HEK293 (cell line): ENCODE data around the gene BEND6.
"Not testable (repeated sequence)": the region's sequence is repeated elsewhere in the genome, so short reads cannot be mapped to it uniquely, and the experiment has no call there.

ENCODE experiments used
- CTCF ChIA-PET: fragments of 350-600 bp; formaldehyde crosslinking; extraction: SDS; loops from one replicate; lab custom pipeline; 2021; ENCODE audit warnings: antibody characterized with exemption; lab: Yijun Ruan, JAX
- POLR2A ChIA-PET: fragments of 300-600 bp; formaldehyde crosslinking; extraction: SDS; loops from one replicate; lab custom pipeline; 2020; ENCODE audit warnings: antibody characterized with exemption, inconsistent platforms; lab: Yijun Ruan, JAX
- H3K27ac ChIP-seq: fragments of 200-500 bp; sonication (Bioruptor generic); 2 replicates; pipeline ENCODE4 v1.5.1; 2014; ENCODE audit warnings: low read depth, low read length, control low read depth, inconsistent platforms; ENCODE audit errors: extremely low read depth
- H3K36me3 ChIP-seq, 2 experiments: fragments of 200-500 bp in 1 of 2; sonication (Bioruptor generic) in 1 of 2; 1 replicate in 1 of 2; 2 replicates in 1 of 2; pipeline ENCODE4 v1.5.1; 2014 to 2017; ENCODE audit warnings: inconsistent platforms in 2 of 2, low read length in 2 of 2; ENCODE audit not compliant: control insufficient read depth in 2 of 2, insufficient read depth in 1 of 2
- H3K4me1 ChIP-seq: fragments of 200-500 bp; sonication (Bioruptor generic); 2 replicates; pipeline ENCODE4 v1.5.1; 2014; ENCODE audit warnings: mild to moderate bottlenecking, low read length, inconsistent platforms; ENCODE audit not compliant: control insufficient read depth, insufficient read depth
- H3K4me3 ChIP-seq: 2 replicates; pipeline ENCODE4 v1.5.1; 2011; ENCODE audit warnings: low read depth, mild to moderate bottlenecking, control low read depth, low read length, moderate library complexity
- H3K9me3 ChIP-seq: fragments of 200-500 bp; sonication (Bioruptor generic); 2 replicates; pipeline ENCODE4 v1.5.1; 2014; ENCODE audit warnings: low read depth, low read length, inconsistent platforms; ENCODE audit not compliant: control insufficient read depth, insufficient read depth
- KLF10 ChIP-seq: fragments of 450-650 bp; IDR thresholded peaks from 2 replicates; pipeline ENCODE4 v1.5.1; 2018; ENCODE audit warnings: missing biosample characterization, mild to moderate bottlenecking, missing genetic modification characterization
- KLF16 ChIP-seq: fragments of 450-650 bp; formaldehyde crosslinking; IDR thresholded peaks from 2 replicates; pipeline ENCODE4 v1.5.1; 2017; ENCODE audit warnings: missing biosample characterization, missing genetic modification characterization
- KLF17 ChIP-seq: fragments of 450-650 bp; formaldehyde crosslinking; IDR thresholded peaks from 2 replicates; pipeline ENCODE4 v1.5.1; 2016; ENCODE audit warnings: missing biosample characterization, missing genetic modification characterization
- KLF8 ChIP-seq: fragments of 450-650 bp; formaldehyde crosslinking; IDR thresholded peaks from 2 replicates; pipeline ENCODE4 v1.5.1; 2016; ENCODE audit warnings: missing biosample characterization, missing genetic modification characterization
- KLF9 ChIP-seq: fragments of 450-650 bp; formaldehyde crosslinking; IDR thresholded peaks from 2 replicates; pipeline ENCODE4 v1.5.1; 2016; ENCODE audit warnings: missing biosample characterization, missing genetic modification characterization, low read depth
- PBX3 ChIP-seq: sonication (generic); formaldehyde crosslinking; IDR thresholded peaks from 2 replicates; pipeline ENCODE4 v1.8.1; 2022; ENCODE audit warnings: mild to moderate bottlenecking, moderate library complexity, missing genetic modification reagents
- SP2 ChIP-seq: fragments of 450-650 bp; formaldehyde crosslinking; IDR thresholded peaks from 2 replicates; pipeline ENCODE4 v1.5.1; 2016; ENCODE audit warnings: missing biosample characterization, missing genetic modification characterization
- SP7 ChIP-seq: fragments of 450-650 bp; formaldehyde crosslinking; IDR thresholded peaks from 2 replicates; pipeline ENCODE4 v1.5.1; 2016; ENCODE audit warnings: missing biosample characterization, missing genetic modification characterization
- WT1 ChIP-seq: fragments of 450-650 bp; formaldehyde crosslinking; IDR thresholded peaks from 2 replicates; pipeline ENCODE4 v1.5.1; 2016; ENCODE audit warnings: missing biosample characterization, missing genetic modification characterization
- ZBTB20 ChIP-seq: fragments of 450-650 bp; formaldehyde crosslinking; IDR thresholded peaks from 2 replicates; pipeline ENCODE4 v1.5.1; 2016; ENCODE audit warnings: missing biosample characterization, missing genetic modification characterization
- ZBTB26 ChIP-seq: fragments of 450-650 bp; formaldehyde crosslinking; optimal IDR thresholded peaks from 2 replicates; pipeline ENCODE3; 2016; ENCODE audit warnings: missing biosample characterization, mild to moderate bottlenecking, missing genetic modification characterization
- ZBTB48 ChIP-seq: fragments of 450-650 bp; formaldehyde crosslinking; IDR thresholded peaks from 2 replicates; pipeline ENCODE4 v1.5.1; 2016; ENCODE audit warnings: missing biosample characterization, missing genetic modification characterization
- ZFHX2 ChIP-seq: fragments of 450-650 bp; formaldehyde crosslinking; conservative IDR thresholded peaks from 2 replicates; pipeline ENCODE4 v1.5.1; 2016; ENCODE audit warnings: missing biosample characterization, missing genetic modification characterization
- ZNF121 ChIP-seq: fragments of 450-650 bp; formaldehyde crosslinking; IDR thresholded peaks from 2 replicates; pipeline ENCODE4 v1.5.1; 2016; ENCODE audit warnings: missing biosample characterization, missing genetic modification characterization
- ZNF24 ChIP-seq: fragments of 450-650 bp; formaldehyde crosslinking; IDR thresholded peaks from 2 replicates; pipeline ENCODE4 v1.5.1; 2016; ENCODE audit warnings: missing biosample characterization, missing genetic modification characterization
- ZNF335 ChIP-seq: fragments of 450-650 bp; formaldehyde crosslinking; conservative IDR thresholded peaks from 2 replicates; pipeline ENCODE4 v1.5.1; 2016; ENCODE audit warnings: missing biosample characterization, missing genetic modification characterization
- ZNF366 ChIP-seq: fragments of 450-650 bp; formaldehyde crosslinking; conservative IDR thresholded peaks from 2 replicates; pipeline ENCODE4 v1.5.1; 2016; ENCODE audit warnings: missing biosample characterization, missing genetic modification characterization
- ZNF501 ChIP-seq: fragments of 450-650 bp; formaldehyde crosslinking; IDR thresholded peaks from 2 replicates; pipeline ENCODE4 v1.5.1; 2016; ENCODE audit warnings: missing biosample characterization, missing genetic modification characterization
- ZNF561 ChIP-seq: fragments of 450-650 bp; IDR thresholded peaks from 2 replicates; pipeline ENCODE4 v1.5.1; 2018; ENCODE audit warnings: missing biosample characterization, missing genetic modification characterization, borderline replicate concordance
- ZNF580 ChIP-seq: fragments of 450-650 bp; formaldehyde crosslinking; IDR thresholded peaks from 2 replicates; pipeline ENCODE4 v1.5.1; 2016; ENCODE audit warnings: missing biosample characterization, missing genetic modification characterization
- ZNF600 ChIP-seq: fragments of 450-650 bp; formaldehyde crosslinking; IDR thresholded peaks from 2 replicates; pipeline ENCODE4 v1.5.1; 2016; ENCODE audit warnings: missing biosample characterization, missing genetic modification characterization
- ZNF610 ChIP-seq: fragments of 450-650 bp; formaldehyde crosslinking; IDR thresholded peaks from 2 replicates; pipeline ENCODE4 v1.5.1; 2016; ENCODE audit warnings: missing biosample characterization, missing genetic modification characterization, borderline replicate concordance
- ZNF692 ChIP-seq: fragments of 450-650 bp; formaldehyde crosslinking; IDR thresholded peaks from 2 replicates; pipeline ENCODE4 v1.5.1; 2016; ENCODE audit warnings: missing biosample characterization, missing genetic modification characterization
- ZNF76 ChIP-seq: fragments of 450-650 bp; formaldehyde crosslinking; IDR thresholded peaks from 2 replicates; pipeline ENCODE4; 2016; ENCODE audit warnings: low read depth, missing biosample characterization, missing genetic modification characterization, borderline replicate concordance
- ZSCAN30 ChIP-seq: fragments of 450-650 bp; IDR thresholded peaks from 2 replicates; pipeline ENCODE4 v1.5.1; 2018; ENCODE audit warnings: missing biosample characterization, mild to moderate bottlenecking, missing genetic modification characterization, moderate library complexity
- ZSCAN5A ChIP-seq: fragments of 450-650 bp; formaldehyde crosslinking; IDR thresholded peaks from 2 replicates; pipeline ENCODE4 v1.5.1; 2016; ENCODE audit warnings: missing biosample characterization, missing genetic modification characterization

The BEND6 gene

GRCh38 chr6:57046332-57047256 lies 91.7 kb downstream of the BEND6 start, which contains the start of gene KIAA1586:
Gene KIAA1586 (plus strand): TSS chr6:57046693. CDS start chr6:57046756, 63 bp downstream.
- Histone ChIP-seq H3K4me1 (peaks cover 11% of the 10 kb centered on the region; the same call in 1 of the 2 replicates), H3K36me3 (peaks cover 27 to 32% of the 10 kb centered on the region in 2 experiments), H3K27ac (peak within 1 kb of the TSS; percentile 71), H3K4me3 (peak within 1 kb of the TSS; percentile 67)
- ChIA-PET CTCF (interaction anchor here (1.2 to 2.0 kb wide), 4 partner anchors 9 to 144 kb away, joined by 4 to 8 read pairs (median 4); partner anchors contain the start of gene BEND6), POLR2A (interaction anchor here (0.6 to 1.4 kb wide), 7 partner anchors 8 to 109 kb away, joined by 3 to 8 read pairs (median 5); partner anchors contain the start of gene BEND6)
- not testable (repeated sequence) for H3K9me3 ChIP-seq
- TF ChIP-seq ZNF76 (tag by site-specific recombination): peak; percentile 97
- TF ChIP-seq ZFHX2 (tag by site-specific recombination): peak; percentile 57
- peak; percentile 77 for TF ChIP-seq SP7
- peak; percentile 91 for TF ChIP-seq ZNF600
- TF ChIP-seq ZBTB26 (tag by site-specific recombination): peak; percentile 92
- peak; percentile 95 for TF ChIP-seq KLF8 (tag by site-specific recombination)
- TF ChIP-seq KLF16 (tag by site-specific recombination): peak; percentile 51; the same call in 1 of the 2 replicates
- peak; percentile 69; the same call in 1 of the 2 replicates for TF ChIP-seq WT1
- TF ChIP-seq ZNF580: peak; percentile 98
- peak; percentile 69; the same call in 1 of the 2 replicates for TF ChIP-seq ZNF561 (tag by site-specific recombination)
- 0 out of 2 replicates have a peak, but pooled peaks have one; percentile 19 for TF ChIP-seq ZNF121
- 0 out of 2 replicates have a peak, but pooled peaks have one; percentile 45 for TF ChIP-seq ZNF24
- TF ChIP-seq ZNF335 (tag by site-specific recombination): peak; percentile 92
- TF ChIP-seq ZNF692 (tag by site-specific recombination): peak; percentile 64; the same call in 1 of the 2 replicates
- peak; percentile 83 for TF ChIP-seq PBX3 (CRISPR knock-in tag)
- peak; percentile 100 for TF ChIP-seq ZBTB20
- peak; percentile 68; the same call in 1 of the 2 replicates for TF ChIP-seq ZNF610
- TF ChIP-seq KLF9 (tag by site-specific recombination): peak; percentile 91
- TF ChIP-seq SP2: peak; percentile 95
- peak; percentile 96 for TF ChIP-seq ZNF501 (tag by site-specific recombination)
- peak; percentile 97 for TF ChIP-seq ZNF366 (tag by site-specific recombination)
- TF ChIP-seq ZBTB48: 0 out of 2 replicates have a peak, but pooled peaks have one; percentile 43
- TF ChIP-seq KLF10 (tag by site-specific recombination): peak; percentile 59; the same call in 1 of the 2 replicates
- TF ChIP-seq ZSCAN30 (tag by site-specific recombination): peak; percentile 88
- TF ChIP-seq ZSCAN5A (tag by site-specific recombination): peak; percentile 63; the same call in 1 of the 2 replicates
- peak; percentile 64 for TF ChIP-seq KLF17 (tag by site-specific recombination)
